ENCODE data around the gene TOB2. TPM values are rescaled to one million over a fixed set of nuclear protein-coding genes. Genes with fewer than 3 reads are reported as not detected.

The TOB2 gene
- total RNA-seq, 2 donors from 2014 or later: 51.2 to 57.9 TPM

GRCh38 chr22:41485033-41485432 is 38.4 kb upstream of the TOB2 start:
- H3K36me3 Mint-ChIP-seq (ENCODE audit: low read depth): no peaks in the 10 kb centered on the region
- no peaks in the 10 kb centered on the region for H3K27me3 Mint-ChIP-seq (ENCODE audit: insufficient read depth)
- DNase-seq: no peak
- no peaks in the 10 kb centered on the region for H3K9me3 Mint-ChIP-seq
- H3K4me3 Mint-ChIP-seq: no peak overlapping the region
- no peak overlapping the region for H3K27ac Mint-ChIP-seq
- Histone ChIP-seq H3K36me3 (ENCODE audit: control insufficient read depth, insufficient read depth, low read length) (no peaks in the 10 kb centered on the region), H3K4me3 (ENCODE audit: low read length) (no peak overlapping the region), H3K27me3 (ENCODE audit: control insufficient read depth, insufficient read depth, low read length, poor library complexity, severe bottlenecking) (no peaks in the 10 kb centered on the region), H3K27ac (ENCODE audit: low read depth, low read length) (no peak overlapping the region), H3K9me3 (ENCODE audit: control insufficient read depth, low read length) (no peaks in the 10 kb centered on the region), H3K4me1 (ENCODE audit: control insufficient read depth, insufficient read depth, low read length) (no peaks in the 10 kb centered on the region), H3K9ac (ENCODE audit: extremely low read depth, low read length, poor library complexity, severe bottlenecking) (no peak overlapping the region)
- no peak for TF ChIP-seq CTCF (conservative IDR thresholded peaks at IDR 0.05)
- WGBS, 2 experiments (ENCODE audit: insufficient coverage in 1 of 2, insufficient read length in 1 of 2): 88 to 96% methylated on average over 4 to 7 of the region's 7 CpGs
- peaks cover 6% of the 10 kb centered on the region for H3K4me1 Mint-ChIP-seq

GRCh38 chr22:41482319-41482935 is 35.8 kb upstream of the TOB2 start:
- TF ChIP-seq CTCF (conservative IDR thresholded peaks at IDR 0.05): no peak
- 72 to 82% methylated on average over 2 of the region's 2 CpGs for WGBS, 2 experiments (ENCODE audit: insufficient coverage in 1 of 2, insufficient read length in 1 of 2)
- Histone ChIP-seq H3K4me3 (ENCODE audit: low read length) (no peak overlapping the region), H3K4me1 (ENCODE audit: control insufficient read depth, insufficient read depth, low read length) (no peaks in the 10 kb centered on the region), H3K9ac (ENCODE audit: extremely low read depth, low read length, poor library complexity, severe bottlenecking) (no peak overlapping the region), H3K27me3 (ENCODE audit: control insufficient read depth, insufficient read depth, low read length, poor library complexity, severe bottlenecking) (no peaks in the 10 kb centered on the region), H3K27ac (ENCODE audit: low read depth, low read length) (no peak overlapping the region), H3K36me3 (ENCODE audit: control insufficient read depth, insufficient read depth, low read length) (no peaks in the 10 kb centered on the region), H3K9me3 (ENCODE audit: control insufficient read depth, low read length) (no peaks in the 10 kb centered on the region)
- H3K36me3 Mint-ChIP-seq (ENCODE audit: low read depth): no peaks in the 10 kb centered on the region
- H3K4me1 Mint-ChIP-seq: peaks cover 6% of the 10 kb centered on the region
- H3K27me3 Mint-ChIP-seq (ENCODE audit: insufficient read depth): no peaks in the 10 kb centered on the region
- H3K9me3 Mint-ChIP-seq: no peaks in the 10 kb centered on the region
- H3K4me3 Mint-ChIP-seq: no peak overlapping the region
- peak overlapping the region; percentile 11 for H3K27ac Mint-ChIP-seq
- DNase-seq: no peak

GRCh38 chr22:41481925-41482318 is 35.3 kb upstream of the TOB2 start:
- H3K4me1 ChIP-seq (ENCODE audit: control insufficient read depth, insufficient read depth, low read length): no peaks in the 10 kb centered on the region
- H3K9me3 ChIP-seq (ENCODE audit: control insufficient read depth, low read length): no peaks in the 10 kb centered on the region
- H3K36me3 ChIP-seq (ENCODE audit: control insufficient read depth, insufficient read depth, low read length): no peaks in the 10 kb centered on the region
- H3K27me3 ChIP-seq (ENCODE audit: control insufficient read depth, insufficient read depth, low read length, poor library complexity, severe bottlenecking): no peaks in the 10 kb centered on the region
- peak; percentile 67 for DNase-seq
- WGBS, 2 experiments (ENCODE audit: insufficient coverage in 1 of 2, insufficient read length in 1 of 2): 50 to 90% methylated on average over 2 to 5 of the region's 5 CpGs
- peaks cover 2% of the 10 kb centered on the region for H3K4me1 Mint-ChIP-seq
- H3K4me3 ChIP-seq (ENCODE audit: low read length): no peak overlapping the region
- TF ChIP-seq CTCF (conservative IDR thresholded peaks at IDR 0.05): no peak
- no peaks in the 10 kb centered on the region for H3K9me3 Mint-ChIP-seq
- no peak overlapping the region for H3K9ac ChIP-seq (ENCODE audit: extremely low read depth, low read length, poor library complexity, severe bottlenecking)
- no peaks in the 10 kb centered on the region for H3K36me3 Mint-ChIP-seq (ENCODE audit: low read depth)
- H3K27me3 Mint-ChIP-seq (ENCODE audit: insufficient read depth): no peaks in the 10 kb centered on the region
- H3K4me3 Mint-ChIP-seq: no peak overlapping the region
- H3K27ac Mint-ChIP-seq: no peak overlapping the region
- H3K27ac ChIP-seq (ENCODE audit: low read depth, low read length): no peak overlapping the region
